Measurements from ENCODE around the gene DPF1.
A peak's percentile ranks its signal among the peaks of the same experiment; 100 is the strongest.
"Not testable (repeated sequence)": the region's sequence is repeated elsewhere in the genome, so short reads cannot be mapped to it uniquely, and the experiment has no call there.

Gene DPF1

GRCh38 chr19:38224014-38224862, at the start of gene DPF1:
TSS of gene DPF1 (minus strand) at chr19:38224222. CDS start at chr19:38224142, 80 bp downstream.
- DNase-seq (ENCODE audit: low read depth) = peak; percentile 55

GRCh38 chr19:38273499-38273898, 49.5 kb upstream of the DPF1 start:
- no peak for DNase-seq (ENCODE audit: low read depth)

GRCh38 chr19:38270587-38271167, 46.7 kb upstream of the DPF1 start:
- DNase-seq (ENCODE audit: low read depth) = no peak

DNA sequence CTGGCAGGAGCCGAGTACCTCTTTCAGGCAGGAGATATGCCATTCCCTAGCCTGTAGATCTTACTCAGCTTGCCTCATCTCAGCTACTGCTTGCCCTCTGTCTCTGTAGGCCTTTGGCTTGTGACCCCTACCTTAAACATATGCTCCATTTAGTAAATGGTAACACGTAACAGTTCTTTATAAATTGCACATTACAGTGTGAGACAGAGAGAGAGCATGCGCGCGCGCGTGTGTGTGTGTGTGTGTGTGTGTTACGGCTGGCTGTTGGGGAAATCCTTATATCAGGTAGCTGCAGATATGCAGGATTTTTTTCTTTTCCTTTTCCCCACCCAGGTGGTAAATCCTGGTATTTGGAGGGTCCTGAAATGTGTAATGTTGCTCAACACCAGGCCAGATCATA, 44.5 kb upstream of the DPF1 start:
- DNase-seq (ENCODE audit: low read depth) = no peak

GRCh38 chr19:38267761-38268483, 43.9 kb upstream of the DPF1 start:
- no peak for DNase-seq (ENCODE audit: low read depth)

GRCh38 chr19:38266981-38267597, 43.1 kb upstream of the DPF1 start:
- no peak for DNase-seq (ENCODE audit: low read depth)

GRCh38 chr19:38265921-38266429, 42.0 kb upstream of the DPF1 start:
- no peak for DNase-seq (ENCODE audit: low read depth)

- DNase-seq (ENCODE audit: low read depth) = no peak
These were observed 41.3 kb upstream of the DPF1 start for GRCh38 chr19:38265213-38265861.

GRCh38 chr19:38264486-38265212, 40.6 kb upstream of the DPF1 start, which contains the start of gene SPINT2:
TSS of gene SPINT2 (plus strand) at chr19:38264573. CDS start at chr19:38264893, 320 bp downstream.
- DNase-seq (ENCODE audit: low read depth) = no peak

- peak; percentile 56 for DNase-seq (ENCODE audit: low read depth)
These were observed 39.9 kb upstream of the DPF1 start for GRCh38 chr19:38263689-38264485.

DNA sequence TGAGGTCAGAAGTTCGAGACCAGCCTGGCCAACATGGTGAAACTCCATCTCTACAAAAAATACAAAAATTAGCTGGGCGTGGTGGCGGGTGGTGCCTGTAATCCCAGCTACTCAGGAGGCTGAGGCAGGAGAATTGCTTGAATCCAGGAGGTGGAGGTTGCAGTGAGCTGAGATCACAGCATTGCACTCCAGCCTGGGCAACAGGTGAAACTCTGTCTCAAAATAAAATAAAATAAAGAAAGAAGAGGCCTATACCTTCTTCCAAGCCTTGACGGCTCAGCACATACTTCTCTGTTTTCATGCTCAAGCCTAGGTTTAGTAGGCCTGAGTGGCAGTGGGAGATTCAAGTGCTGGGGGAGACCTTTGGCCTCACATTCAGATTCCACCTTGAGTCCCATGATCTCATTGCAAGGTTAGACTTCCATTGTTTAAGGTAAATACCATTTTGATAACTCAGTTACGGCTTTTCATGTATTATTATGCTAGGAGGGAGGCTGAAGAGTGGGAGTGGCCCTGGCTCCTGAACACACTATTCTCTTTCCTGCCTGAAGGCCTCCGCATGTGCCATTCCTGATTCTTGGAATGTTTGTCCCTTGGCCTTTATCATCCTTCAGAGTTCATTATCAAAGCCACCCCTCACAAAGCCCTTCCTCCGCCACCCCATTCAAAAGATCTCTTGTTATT, 38.7 kb upstream of the DPF1 start:
- DNase-seq (ENCODE audit: low read depth) = no peak

DNA sequence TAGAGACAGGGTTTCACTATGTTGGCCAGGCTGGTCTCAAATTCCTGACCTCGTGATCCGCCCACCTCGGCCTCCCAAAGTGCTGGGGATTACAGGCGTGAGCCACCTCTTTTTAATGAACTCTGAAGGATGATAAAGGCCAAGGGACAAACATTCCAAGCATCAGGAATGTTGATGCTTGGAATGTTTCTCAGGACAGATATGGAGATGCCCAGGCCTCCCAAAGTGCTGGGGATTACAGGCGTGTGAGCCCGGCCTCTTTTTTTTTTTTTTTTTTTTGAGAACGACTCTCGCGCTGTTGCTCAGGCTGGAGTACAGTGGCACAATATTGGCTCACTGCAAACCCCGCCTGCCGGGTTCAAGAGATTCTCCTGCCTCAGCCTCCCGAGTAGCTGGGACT, 37.9 kb upstream of the DPF1 start:
- not testable (repeated sequence) for DNase-seq (ENCODE audit: low read depth)

- DNase-seq (ENCODE audit: low read depth) = no peak
These were observed 31.5 kb upstream of the DPF1 start for GRCh38 chr19:38255383-38256014.

- no peak for DNase-seq (ENCODE audit: low read depth)
These were observed 29.8 kb upstream of the DPF1 start for GRCh38 chr19:38253788-38254187.

GRCh38 chr19:38252941-38253691, 29.1 kb upstream of the DPF1 start:
- no peak for DNase-seq (ENCODE audit: low read depth)

DNA sequence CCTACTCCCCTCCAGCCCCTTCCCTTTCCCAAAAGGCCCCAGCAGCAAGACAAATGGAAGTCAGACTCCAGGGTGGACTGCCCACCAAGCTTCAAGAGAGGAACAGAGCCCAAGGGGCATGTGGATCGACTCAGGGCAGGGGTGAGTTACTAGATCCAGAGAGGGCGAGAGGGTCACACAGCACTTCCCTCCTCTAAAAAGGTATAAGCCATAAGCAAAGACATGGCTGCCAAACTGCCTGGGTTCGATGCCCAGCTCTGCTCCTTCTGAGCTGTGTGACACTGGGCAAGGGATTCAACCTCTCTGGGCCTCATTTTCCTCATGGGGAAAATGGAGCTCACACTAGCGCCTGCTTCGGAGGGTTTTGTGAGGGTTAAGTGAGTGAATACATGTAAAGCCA, 28.4 kb upstream of the DPF1 start:
- no peak for DNase-seq (ENCODE audit: low read depth)

GRCh38 chr19:38251564-38252051, 27.6 kb upstream of the DPF1 start:
- no peak for DNase-seq (ENCODE audit: low read depth)

Measured in activated T-cell treated with anti-CD3 and anti-CD28 coated beads for 24 hours (primary cell).